ENCODE data around the gene ABL1.
"Not testable (repeated sequence)": the region's sequence is repeated elsewhere in the genome, so short reads cannot be mapped to it uniquely, and the experiment has no call there.

ABL1 gene

DNA sequence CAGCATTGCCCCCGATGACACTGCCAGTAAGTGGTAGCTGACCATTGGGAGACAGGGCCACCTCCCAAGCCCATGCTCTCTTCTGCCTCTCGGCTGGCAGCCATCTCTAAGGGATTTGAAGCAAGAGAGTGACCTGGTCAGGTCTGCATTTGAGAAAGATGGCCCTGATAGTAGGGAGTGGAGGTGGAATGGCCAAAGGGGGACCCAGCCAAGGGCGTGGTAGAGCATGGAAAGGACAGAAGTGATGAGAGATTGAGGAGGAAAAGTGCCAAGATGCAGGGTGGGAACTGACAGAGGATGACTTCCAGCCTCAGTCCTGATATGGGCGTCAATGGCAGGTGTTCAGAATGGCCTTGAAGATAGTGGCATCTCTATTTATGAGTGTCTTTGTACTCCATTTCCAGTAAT lies 9.0 kb downstream of the ABL1 start:
- Histone ChIP-seq H3K4me2 (ENCODE audit: low read length) (peak overlapping the region; percentile 11), H3K4me3 (ENCODE audit: low read length) (no peak overlapping the region), H3K9ac (ENCODE audit: low read depth, low read length) (no peak overlapping the region), H3K4me1 (ENCODE audit: control insufficient read depth, insufficient read depth, low read length) (peaks cover 79% of the 10 kb centered on the region), H3K36me3 (ENCODE audit: insufficient read depth, low read length) (no peaks in the 10 kb centered on the region), H3K27me3 (ENCODE audit: control insufficient read depth, insufficient read depth, low read length) (no peaks in the 10 kb centered on the region), H3K9me3 (replicated peaks; ENCODE audit: low read length) (no peaks in the 10 kb centered on the region)

DNA sequence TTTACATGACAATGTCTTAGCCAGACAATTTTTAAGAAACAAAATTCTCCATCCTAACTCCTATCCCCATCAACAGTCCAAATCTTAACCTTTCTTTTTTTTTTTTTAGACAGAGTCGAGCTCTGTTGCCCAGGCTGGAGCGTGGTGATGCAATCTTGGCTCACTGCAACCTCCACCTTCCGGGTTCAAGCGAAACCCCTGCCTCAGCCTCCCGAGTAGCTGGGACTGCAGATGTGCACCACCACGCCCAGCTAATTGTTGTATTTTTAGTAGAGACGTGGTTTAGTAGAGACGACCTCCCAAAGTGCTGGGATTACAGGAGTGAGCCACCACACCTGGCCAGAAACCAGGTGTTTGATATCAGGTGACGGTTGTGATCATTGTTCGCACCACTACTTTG lies 10.2 kb downstream of the ABL1 start:
- peak overlapping the region; percentile 84 for H3K4me2 ChIP-seq (ENCODE audit: low read length)
- peaks cover 79% of the 10 kb centered on the region for H3K4me1 ChIP-seq (ENCODE audit: control insufficient read depth, insufficient read depth, low read length)
- no peaks in the 10 kb centered on the region for H3K27me3 ChIP-seq (ENCODE audit: control insufficient read depth, insufficient read depth, low read length)
- H3K9me3 ChIP-seq (replicated peaks; ENCODE audit: low read length) = no peaks in the 10 kb centered on the region
- H3K4me3 ChIP-seq (ENCODE audit: low read length) = peak overlapping the region; percentile 64
- H3K36me3 ChIP-seq (ENCODE audit: insufficient read depth, low read length) = no peaks in the 10 kb centered on the region
- H3K9ac ChIP-seq (ENCODE audit: low read depth, low read length) = peak overlapping the region; percentile 95

DNA sequence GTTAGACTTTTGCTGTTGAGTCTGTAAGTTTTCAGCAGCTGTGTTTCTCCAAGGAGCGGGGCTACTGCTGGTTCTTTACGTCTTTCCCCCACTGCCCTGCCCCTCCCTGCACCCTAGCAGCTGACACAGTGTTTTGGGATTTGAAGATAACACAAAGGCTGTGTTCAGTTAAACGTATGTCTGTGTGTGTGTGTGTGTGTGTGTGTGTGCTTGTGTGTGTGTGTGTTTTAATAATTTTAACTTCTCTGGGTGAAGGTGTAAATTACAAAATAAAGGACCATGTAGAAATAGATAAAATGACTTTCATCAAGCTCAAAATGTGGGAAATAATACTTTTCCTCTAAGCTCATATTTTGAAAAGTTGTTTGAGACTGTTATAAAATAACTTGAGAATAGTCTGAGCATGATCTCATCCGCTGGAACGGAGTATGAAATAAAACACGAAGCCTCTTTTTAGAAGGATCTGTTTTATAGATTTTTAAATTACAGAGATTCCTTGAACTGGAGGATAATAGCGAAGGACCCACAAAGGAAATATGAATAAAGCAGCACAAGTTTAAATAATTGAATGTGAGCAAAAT lies 10.9 kb downstream of the ABL1 start:
- H3K9me3 ChIP-seq (replicated peaks; ENCODE audit: low read length) = no peaks in the 10 kb centered on the region
- no peaks in the 10 kb centered on the region for H3K27me3 ChIP-seq (ENCODE audit: control insufficient read depth, insufficient read depth, low read length)
- no peaks in the 10 kb centered on the region for H3K36me3 ChIP-seq (ENCODE audit: insufficient read depth, low read length)
- peak overlapping the region; percentile 84 for H3K4me2 ChIP-seq (ENCODE audit: low read length)
- H3K4me3 ChIP-seq (ENCODE audit: low read length) = peak overlapping the region; percentile 64
- peak overlapping the region; percentile 95 for H3K9ac ChIP-seq (ENCODE audit: low read depth, low read length)
- H3K4me1 ChIP-seq (ENCODE audit: control insufficient read depth, insufficient read depth, low read length) = peaks cover 82% of the 10 kb centered on the region

DNA sequence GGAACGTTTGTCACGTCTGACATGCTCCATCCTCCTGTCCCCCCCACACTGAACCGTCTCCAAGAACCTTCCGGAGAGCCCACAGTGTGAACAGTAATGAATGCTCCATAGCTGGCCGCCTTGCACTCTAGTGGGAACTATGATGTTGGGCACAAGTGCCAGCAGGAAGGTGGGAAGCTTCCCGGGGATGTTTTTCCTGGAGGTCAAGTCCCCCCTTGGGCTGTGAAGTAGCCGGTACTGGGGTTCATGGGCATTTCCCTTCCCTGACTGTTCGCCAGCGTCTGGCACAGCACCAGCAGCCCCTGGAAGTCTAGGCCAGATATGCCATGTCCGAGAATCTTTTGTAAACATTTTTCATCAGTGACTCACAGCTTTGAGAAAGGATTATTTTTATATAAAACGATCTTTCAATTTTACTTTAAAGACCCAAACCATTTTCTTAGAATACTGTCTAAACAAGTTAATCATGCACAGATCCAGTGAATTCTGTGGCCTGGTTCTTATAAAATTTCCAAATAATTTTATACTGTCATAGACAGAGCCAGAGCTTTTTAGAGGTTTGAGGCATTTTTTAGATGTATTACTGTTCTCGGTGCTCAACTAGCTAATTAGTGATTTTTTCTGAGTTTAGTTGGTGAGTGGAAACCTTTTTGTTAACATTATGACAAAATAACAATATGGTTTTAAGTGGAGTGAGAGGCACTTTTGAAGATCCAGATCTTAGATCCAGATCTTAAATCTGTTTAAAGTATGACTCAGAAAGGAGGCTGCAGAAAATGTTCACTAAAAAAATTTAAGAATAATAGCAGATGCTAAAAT lies 11.6 kb downstream of the ABL1 start:
- Histone ChIP-seq H3K4me3 (ENCODE audit: low read length) (peak overlapping the region; percentile 64), H3K36me3 (ENCODE audit: insufficient read depth, low read length) (no peaks in the 10 kb centered on the region), H3K4me2 (ENCODE audit: low read length) (peak overlapping the region; percentile 84), H3K9me3 (replicated peaks; ENCODE audit: low read length) (no peaks in the 10 kb centered on the region), H3K4me1 (ENCODE audit: control insufficient read depth, insufficient read depth, low read length) (peaks cover 82% of the 10 kb centered on the region), H3K27me3 (ENCODE audit: control insufficient read depth, insufficient read depth, low read length) (no peaks in the 10 kb centered on the region), H3K9ac (ENCODE audit: low read depth, low read length) (peak overlapping the region; percentile 95)

DNA sequence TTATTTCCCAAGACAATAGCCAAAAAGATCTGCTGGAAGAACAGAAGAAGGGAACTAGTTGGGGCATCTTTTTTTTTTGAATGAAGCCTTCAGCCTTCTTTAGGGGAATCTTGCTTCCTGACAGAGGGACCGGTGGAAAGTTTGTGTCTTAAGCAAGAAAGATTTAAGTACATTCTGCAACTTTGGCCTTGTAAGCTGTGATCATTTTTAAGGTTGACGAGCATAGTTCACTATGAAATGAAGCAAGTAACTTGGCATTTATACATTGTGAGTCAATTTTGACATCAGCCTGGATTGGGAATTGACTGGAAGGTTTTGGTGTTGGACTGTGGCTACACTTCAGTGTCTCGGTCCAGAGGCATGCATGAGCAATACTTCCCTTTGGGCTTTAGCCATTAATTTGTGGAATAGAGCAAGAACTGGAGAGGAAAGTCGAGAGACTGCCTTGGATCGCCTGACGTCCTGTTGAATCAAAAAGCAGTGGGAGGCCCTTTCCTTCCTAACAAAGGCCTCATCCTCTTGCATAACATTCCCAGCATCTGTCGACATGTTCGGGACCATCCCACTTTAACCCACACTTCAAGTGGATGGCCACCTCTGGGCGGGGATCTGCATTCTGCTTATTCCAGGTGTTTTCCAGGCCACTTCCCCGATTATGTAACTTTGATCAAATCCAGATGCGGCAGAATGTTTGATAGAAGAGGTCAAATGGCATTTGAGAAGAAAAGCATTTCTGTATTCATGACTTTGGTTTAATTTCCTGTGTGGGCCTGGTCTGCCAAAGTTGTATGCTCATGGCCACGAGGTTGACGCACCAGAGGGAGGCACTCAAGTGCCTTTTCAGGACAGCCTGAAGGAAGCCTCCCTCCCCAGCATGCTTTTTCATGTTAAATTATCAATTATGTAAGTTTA lies 12.5 kb downstream of the ABL1 start:
- no peaks in the 10 kb centered on the region for H3K36me3 ChIP-seq (ENCODE audit: insufficient read depth, low read length)
- H3K4me3 ChIP-seq (ENCODE audit: low read length) = peak overlapping the region; percentile 64
- H3K9ac ChIP-seq (ENCODE audit: low read depth, low read length) = peak overlapping the region; percentile 95
- peak overlapping the region; percentile 84 for H3K4me2 ChIP-seq (ENCODE audit: low read length)
- H3K9me3 ChIP-seq (replicated peaks; ENCODE audit: low read length) = no peaks in the 10 kb centered on the region
- no peaks in the 10 kb centered on the region for H3K27me3 ChIP-seq (ENCODE audit: control insufficient read depth, insufficient read depth, low read length)
- peaks cover 76% of the 10 kb centered on the region for H3K4me1 ChIP-seq (ENCODE audit: control insufficient read depth, insufficient read depth, low read length)

DNA sequence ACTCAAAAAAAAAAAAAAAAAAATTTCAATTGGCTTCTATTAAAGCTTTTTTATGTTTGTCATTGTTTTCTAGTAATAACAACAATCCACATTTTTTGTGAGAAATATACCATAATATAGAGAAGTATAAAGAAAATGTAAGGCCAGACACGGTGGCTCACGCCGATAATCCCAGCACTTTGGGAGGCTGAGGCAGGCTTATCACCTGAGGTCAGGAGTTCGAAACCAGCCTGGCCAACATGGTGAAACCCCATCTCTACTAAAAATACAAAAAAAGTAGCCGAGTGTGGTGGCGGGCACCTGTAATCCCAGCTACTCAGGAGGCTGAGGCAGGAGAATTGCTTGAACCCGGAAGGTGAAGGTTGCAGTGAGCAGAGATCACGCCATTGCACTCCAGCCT lies 13.5 kb downstream of the ABL1 start:
- Histone ChIP-seq H3K4me1 (ENCODE audit: control insufficient read depth, insufficient read depth, low read length) (peaks cover 66% of the 10 kb centered on the region), H3K9ac (ENCODE audit: low read depth, low read length) (peak overlapping the region; percentile 79), H3K4me2 (ENCODE audit: low read length) (peak overlapping the region; percentile 84)
- not testable (repeated sequence) for H3K4me3 ChIP-seq (ENCODE audit: low read length); H3K9me3 ChIP-seq (replicated peaks; ENCODE audit: low read length); H3K27me3 ChIP-seq (ENCODE audit: control insufficient read depth, insufficient read depth, low read length); H3K36me3 ChIP-seq (ENCODE audit: insufficient read depth, low read length)

DNA sequence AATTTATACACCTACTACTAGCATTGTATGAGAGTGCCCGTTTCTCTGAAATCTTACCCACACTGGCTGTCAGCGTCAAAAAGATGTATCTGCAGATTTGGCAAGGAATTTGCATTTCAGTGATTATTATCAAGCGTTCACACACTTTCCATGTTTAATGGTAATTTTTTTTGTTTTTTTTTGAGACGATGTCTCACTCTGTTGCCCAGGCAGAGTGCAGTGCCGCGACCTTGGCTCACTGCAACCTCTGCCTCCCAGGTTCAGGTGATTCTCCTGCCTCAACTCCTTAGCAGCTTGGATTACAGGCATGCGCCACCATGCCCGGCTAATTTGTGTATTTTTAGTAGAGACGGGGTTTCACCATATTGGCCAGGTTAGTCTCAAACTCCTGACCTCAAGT lies 14.3 kb downstream of the ABL1 start:
- H3K36me3 ChIP-seq (ENCODE audit: insufficient read depth, low read length) = peaks cover 7% of the 10 kb centered on the region
- H3K9me3 ChIP-seq (replicated peaks; ENCODE audit: low read length) = no peaks in the 10 kb centered on the region
- no peak overlapping the region for H3K4me2 ChIP-seq (ENCODE audit: low read length)
- H3K4me3 ChIP-seq (ENCODE audit: low read length) = no peak overlapping the region
- H3K9ac ChIP-seq (ENCODE audit: low read depth, low read length) = peak overlapping the region; percentile 79
- H3K27me3 ChIP-seq (ENCODE audit: control insufficient read depth, insufficient read depth, low read length) = no peaks in the 10 kb centered on the region
- H3K4me1 ChIP-seq (ENCODE audit: control insufficient read depth, insufficient read depth, low read length) = peaks cover 58% of the 10 kb centered on the region

DNA sequence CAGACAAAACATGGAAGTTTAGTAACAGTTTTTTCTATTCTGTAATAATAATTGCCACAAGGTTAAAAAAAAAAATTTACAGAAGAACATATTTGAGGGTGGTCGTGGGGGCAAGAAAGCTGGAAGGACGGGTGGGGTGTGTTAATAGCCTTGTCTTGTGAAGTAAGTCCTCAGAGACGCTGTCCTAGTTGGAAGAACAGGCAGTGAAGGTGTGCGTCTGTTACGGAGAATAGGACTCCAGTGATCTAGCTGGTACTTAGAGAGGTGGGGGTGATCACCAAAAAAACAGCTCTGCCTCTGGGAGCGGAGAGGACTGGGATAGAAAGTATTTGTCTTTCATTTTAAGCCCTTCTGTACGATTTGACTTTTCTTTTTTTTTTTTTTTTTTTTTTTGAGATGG lies 17.7 kb downstream of the ABL1 start:
- Histone ChIP-seq H3K4me1 (ENCODE audit: control insufficient read depth, insufficient read depth, low read length) (peaks cover 35% of the 10 kb centered on the region), H3K9ac (ENCODE audit: low read depth, low read length) (no peak overlapping the region), H3K36me3 (ENCODE audit: insufficient read depth, low read length) (peaks cover 34% of the 10 kb centered on the region), H3K4me3 (ENCODE audit: low read length) (no peak overlapping the region), H3K27me3 (ENCODE audit: control insufficient read depth, insufficient read depth, low read length) (no peaks in the 10 kb centered on the region), H3K9me3 (replicated peaks; ENCODE audit: low read length) (no peaks in the 10 kb centered on the region), H3K4me2 (ENCODE audit: low read length) (no peak overlapping the region)

DNA sequence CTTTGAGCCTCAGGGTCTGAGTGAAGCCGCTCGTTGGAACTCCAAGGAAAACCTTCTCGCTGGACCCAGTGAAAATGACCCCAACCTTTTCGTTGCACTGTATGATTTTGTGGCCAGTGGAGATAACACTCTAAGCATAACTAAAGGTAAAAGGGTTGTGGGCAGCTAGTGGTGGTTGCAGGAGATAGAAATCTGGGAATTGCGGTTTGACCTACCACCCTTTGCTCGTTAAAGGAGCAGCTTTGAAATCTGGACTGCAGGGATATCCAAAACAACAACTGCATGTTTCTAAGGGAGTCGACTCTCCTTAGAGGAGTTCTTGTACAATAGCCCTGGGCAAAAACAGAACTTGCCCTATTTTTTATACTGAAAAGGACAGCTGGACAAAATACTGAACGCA lies 19.0 kb downstream of the ABL1 start:
- Histone ChIP-seq H3K9ac (ENCODE audit: low read depth, low read length) (no peak overlapping the region), H3K4me3 (ENCODE audit: low read length) (no peak overlapping the region), H3K36me3 (ENCODE audit: insufficient read depth, low read length) (peaks cover 38% of the 10 kb centered on the region), H3K4me2 (ENCODE audit: low read length) (no peak overlapping the region), H3K27me3 (ENCODE audit: control insufficient read depth, insufficient read depth, low read length) (no peaks in the 10 kb centered on the region), H3K9me3 (replicated peaks; ENCODE audit: low read length) (no peaks in the 10 kb centered on the region), H3K4me1 (ENCODE audit: control insufficient read depth, insufficient read depth, low read length) (peaks cover 35% of the 10 kb centered on the region)

DNA sequence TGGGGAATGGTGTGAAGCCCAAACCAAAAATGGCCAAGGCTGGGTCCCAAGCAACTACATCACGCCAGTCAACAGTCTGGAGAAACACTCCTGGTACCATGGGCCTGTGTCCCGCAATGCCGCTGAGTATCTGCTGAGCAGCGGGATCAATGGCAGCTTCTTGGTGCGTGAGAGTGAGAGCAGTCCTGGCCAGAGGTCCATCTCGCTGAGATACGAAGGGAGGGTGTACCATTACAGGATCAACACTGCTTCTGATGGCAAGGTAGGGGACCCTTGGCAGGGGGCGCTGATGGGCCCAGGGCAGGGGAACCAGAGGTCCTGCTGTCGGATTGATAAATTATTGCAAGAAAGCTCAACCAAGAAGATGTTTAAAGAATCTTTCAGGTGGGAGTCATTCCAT lies 19.8 kb downstream of the ABL1 start:
- Histone ChIP-seq H3K36me3 (ENCODE audit: insufficient read depth, low read length) (peaks cover 42% of the 10 kb centered on the region), H3K9me3 (replicated peaks; ENCODE audit: low read length) (no peaks in the 10 kb centered on the region), H3K9ac (ENCODE audit: low read depth, low read length) (no peak overlapping the region), H3K4me3 (ENCODE audit: low read length) (no peak overlapping the region), H3K4me2 (ENCODE audit: low read length) (no peak overlapping the region), H3K27me3 (ENCODE audit: control insufficient read depth, insufficient read depth, low read length) (no peaks in the 10 kb centered on the region), H3K4me1 (ENCODE audit: control insufficient read depth, insufficient read depth, low read length) (peaks cover 33% of the 10 kb centered on the region)

DNA sequence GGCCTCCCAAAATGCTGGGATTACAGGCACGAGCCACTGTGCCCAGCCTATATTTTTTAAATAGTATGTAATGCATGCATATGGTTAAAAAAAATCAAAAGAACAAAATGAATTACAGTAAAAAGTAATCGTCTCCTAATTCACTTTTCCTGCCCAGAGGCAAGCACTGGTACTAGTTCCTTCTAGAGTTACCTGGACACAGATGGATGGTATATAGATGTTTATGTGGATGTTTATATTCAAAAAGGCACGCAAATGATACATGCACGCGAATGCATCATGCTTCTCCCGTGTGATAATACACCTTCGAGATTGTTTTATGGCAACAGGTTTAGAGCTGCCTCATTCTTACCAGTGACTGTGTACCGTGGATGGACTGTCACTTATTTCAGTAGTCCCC lies 21.4 kb downstream of the ABL1 start:
- Histone ChIP-seq H3K9ac (ENCODE audit: low read depth, low read length) (no peak overlapping the region), H3K4me1 (ENCODE audit: control insufficient read depth, insufficient read depth, low read length) (peaks cover 41% of the 10 kb centered on the region)

More for the DNA sequence above, 21.4 kb downstream of the ABL1 start:
- Histone ChIP-seq H3K4me2 (ENCODE audit: low read length) (no peak overlapping the region), H3K9me3 (replicated peaks; ENCODE audit: low read length) (no peaks in the 10 kb centered on the region), H3K36me3 (ENCODE audit: insufficient read depth, low read length) (peaks cover 50% of the 10 kb centered on the region), H3K4me3 (ENCODE audit: low read length) (no peak overlapping the region), H3K27me3 (ENCODE audit: control insufficient read depth, insufficient read depth, low read length) (no peaks in the 10 kb centered on the region)

All from skeletal muscle satellite cell (primary cell).